Lung (tissue), 12 donors: ENCODE results near the gene PDE1C. TPM values are rescaled to one million over a fixed set of nuclear protein-coding genes. Genes with fewer than 3 reads are reported as not detected.

Experiments
- ATAC-seq: fragments of 200-7000 bp; cut with Tn5 transposase; one replicate; pipeline ENCODE4 v1.9.1; 2020; ENCODE audit warnings: moderate number of reproducible peaks; ENCODE audit not compliant: insufficient read depth, low FRiP score
- DNase-seq, 3 donors: peaks; one replicate each; pipeline ENCODE4 v3.0.0-alpha.2; 2013 to 2017
- H3K27ac ChIP-seq, 2 donors: one replicate each; pipeline ENCODE4 v1.5.1; 2013; ENCODE audit warnings: mild to moderate bottlenecking in 2 of 2, moderate library complexity in 2 of 2, control low read depth in 1 of 2, inconsistent platforms in 1 of 2, low read depth in 1 of 2, low read length in 1 of 2
- H3K27me3 ChIP-seq, 3 donors: one replicate each; pipeline ENCODE4 v1.5.1; 2013; ENCODE audit warnings: low read length in 2 of 3; ENCODE audit not compliant: control insufficient read depth in 3 of 3, insufficient read depth in 3 of 3
- H3K36me3 ChIP-seq, 4 donors: one replicate each; pipeline ENCODE4 v1.5.1; 2013; ENCODE audit warnings: low read length in 4 of 4, mild to moderate bottlenecking in 1 of 4, moderate library complexity in 1 of 4; ENCODE audit not compliant: control insufficient read depth in 4 of 4, insufficient read depth in 4 of 4
- H3K4me1 ChIP-seq, 5 donors: one replicate each; pipeline ENCODE4 v1.5.1; 2013; ENCODE audit warnings: low read length in 5 of 5, mild to moderate bottlenecking in 2 of 5, moderate library complexity in 1 of 5; ENCODE audit not compliant: control insufficient read depth in 5 of 5, insufficient read depth in 5 of 5
- H3K4me3 ChIP-seq: one replicate; pipeline ENCODE4 v1.5.1; 2013; ENCODE audit warnings: mild to moderate bottlenecking, control low read depth, moderate library complexity
- H3K9ac ChIP-seq, 2 donors: one replicate each; pipeline ENCODE4 v1.5.1; 2013; ENCODE audit warnings: low read length in 2 of 2, control low read depth in 1 of 2; ENCODE audit not compliant: insufficient read depth in 1 of 2
- H3K9me3 ChIP-seq, 4 donors: one replicate each; pipeline ENCODE4 v1.5.1; 2013; ENCODE audit warnings: low read length in 3 of 4, mild to moderate bottlenecking in 1 of 4, moderate library complexity in 1 of 4; ENCODE audit not compliant: control insufficient read depth in 4 of 4, insufficient read depth in 3 of 4
- CTCF ChIP-seq: IDR thresholded peaks from 2 replicates; pipeline ENCODE4 v1.5.1; 2012; ENCODE audit warnings: mild to moderate bottlenecking; ENCODE audit errors: control extremely low read depth, extremely low read depth
- WGBS, 2 donors: extraction: QIAGEN DNeasy Blood & Tissue Kit; methylation state at CpG; one replicate each; pipeline ENCODE4 v1.1.7; 2013; 5-methylcytosine and 5-hydroxymethylcytosine counted together
- polyA plus RNA-seq, 2 donors: library from polyadenylated mRNA; stranded (reverse); fragments of 200-250 nt; gene quantifications; one replicate each; pipeline ENCODE4 v1.2.1, GENCODE V29; 2013
- total RNA-seq, 2 donors: library from RNA; depleted of rRNA in 1 of 2; stranded (reverse); fragments of >200 nt in 1 of 2; gene quantifications; one replicate each; pipeline ENCODE4 v1.2.1, GENCODE V29; 2014 to 2021
- donor health status: control.
- donor health status: control.
- donor health status: Bipolar disorder and iron deficiency.
- donor health status: healthy.
- donor health status: DM: yes; HTN: yes; CAD: no.

The PDE1C gene
- total and polyA plus RNA-seq, 4 donors: 1.9 to 14.3 (median 6.1) TPM

DNA sequence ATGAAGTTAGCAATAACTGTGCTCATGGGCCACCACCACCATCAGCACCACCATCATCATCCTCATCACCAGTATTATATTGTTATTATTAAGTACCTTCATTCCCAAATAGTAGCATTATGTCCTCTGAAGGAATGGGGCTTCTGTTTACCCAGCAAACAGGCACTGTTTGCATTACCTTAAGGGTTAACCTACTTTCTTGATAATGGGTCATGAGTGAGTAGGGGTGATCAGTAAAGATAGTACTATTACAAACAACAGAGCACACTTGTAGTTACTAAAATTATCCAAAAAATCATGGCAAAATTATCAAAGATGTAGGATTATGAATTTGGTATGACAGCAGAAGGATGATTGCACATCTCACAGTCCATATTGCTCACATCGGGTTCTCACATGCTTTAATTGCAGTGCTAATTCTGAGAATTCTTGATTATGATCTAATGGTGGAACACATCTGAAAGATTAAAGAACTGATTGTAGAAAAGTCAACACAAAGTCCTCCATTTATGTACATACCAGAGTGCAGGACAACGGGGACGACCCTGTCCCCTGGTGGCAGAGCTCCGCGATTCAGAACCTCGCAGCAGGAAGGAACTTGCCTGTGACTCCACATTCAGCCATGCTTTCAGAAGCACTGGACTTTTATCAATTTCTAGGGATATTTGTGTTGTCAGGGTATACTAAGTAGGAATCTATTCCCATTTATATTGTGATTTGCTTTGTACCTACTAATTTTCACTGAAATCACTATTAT is 31.0 kb downstream of the PDE1C start:
- ATAC-seq (no peak), DNase-seq (peak in 1 of 3 donors; percentile 17)
- Histone ChIP-seq H3K4me1 (peaks cover 0 to 24% (median 0%) of the 10 kb centered on the region in 5 donors), H3K27ac (peak overlapping the region in 1 of 2 donors; percentile 2), H3K27me3 (no peaks in the 10 kb centered on the region), H3K9me3 (no peaks in the 10 kb centered on the region), H3K9ac (no peak overlapping the region), H3K36me3 (no peaks in the 10 kb centered on the region), H3K4me3 (no peak overlapping the region)
- no peak for TF ChIP-seq CTCF
- 75 to 83% methylated on average over 6 of the region's 6 CpGs for WGBS, 2 donors

GRCh38 chr7:32037650-32038198 is 32.5 kb downstream of the PDE1C start:
- H3K4me3 ChIP-seq: no peak overlapping the region
- ATAC-seq: no peak
- H3K36me3 ChIP-seq: no peaks in the 10 kb centered on the region
- no peaks in the 10 kb centered on the region for H3K27me3 ChIP-seq
- H3K9me3 ChIP-seq: no peaks in the 10 kb centered on the region
- H3K27ac ChIP-seq: no peak overlapping the region
- peaks cover 0 to 25% (median 0%) of the 10 kb centered on the region in 5 donors for H3K4me1 ChIP-seq
- H3K9ac ChIP-seq: no peak overlapping the region
- DNase-seq: no peak
- TF ChIP-seq CTCF: no peak

DNA sequence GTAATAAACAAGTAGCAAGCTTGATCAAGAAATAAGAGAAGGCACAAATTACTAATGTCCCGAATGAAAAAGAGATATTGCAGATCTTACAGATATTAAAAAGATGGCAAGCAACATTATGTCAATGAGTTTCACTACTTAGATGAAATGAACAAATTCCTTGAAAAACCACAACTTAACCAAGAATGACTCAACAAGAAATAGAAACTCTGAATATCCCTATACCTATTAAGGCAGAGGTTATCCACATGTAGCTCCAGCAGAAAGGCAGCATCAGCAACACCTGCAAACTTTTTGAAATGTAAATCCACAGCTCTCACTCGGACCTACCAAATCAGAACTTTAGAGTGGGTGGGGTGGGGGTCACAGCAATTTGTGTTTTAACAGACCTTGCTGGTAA is 33.6 kb downstream of the PDE1C start:
- no peaks in the 10 kb centered on the region for H3K36me3 ChIP-seq
- no peaks in the 10 kb centered on the region for H3K27me3 ChIP-seq
- no peak overlapping the region for H3K4me3 ChIP-seq
- DNase-seq (no peak), ATAC-seq (no peak)
- no peak overlapping the region for H3K9ac ChIP-seq
- TF ChIP-seq CTCF: no peak
- WGBS, 2 donors: 32 to 56% methylated on average over 2 of the region's 2 CpGs
- H3K9me3 ChIP-seq: no peaks in the 10 kb centered on the region
- peaks cover 0 to 21% (median 0%) of the 10 kb centered on the region in 5 donors for H3K4me1 ChIP-seq
- H3K27ac ChIP-seq: no peak overlapping the region
